Stimulated activated CD4-positive, alpha-beta T cell treated with anti-CD3 and anti-CD28 coated beads, Interleukin-2, amount 100 ng/mL, for 4 hours (primary cell): ENCODE data around the gene TRAPPC8.

Source experiments
- DNase-seq: peaks from one replicate; pipeline ENCODE4 v3.0.0-alpha.2; 2020; ENCODE audit warnings: low read depth

The TRAPPC8 gene

DNA sequence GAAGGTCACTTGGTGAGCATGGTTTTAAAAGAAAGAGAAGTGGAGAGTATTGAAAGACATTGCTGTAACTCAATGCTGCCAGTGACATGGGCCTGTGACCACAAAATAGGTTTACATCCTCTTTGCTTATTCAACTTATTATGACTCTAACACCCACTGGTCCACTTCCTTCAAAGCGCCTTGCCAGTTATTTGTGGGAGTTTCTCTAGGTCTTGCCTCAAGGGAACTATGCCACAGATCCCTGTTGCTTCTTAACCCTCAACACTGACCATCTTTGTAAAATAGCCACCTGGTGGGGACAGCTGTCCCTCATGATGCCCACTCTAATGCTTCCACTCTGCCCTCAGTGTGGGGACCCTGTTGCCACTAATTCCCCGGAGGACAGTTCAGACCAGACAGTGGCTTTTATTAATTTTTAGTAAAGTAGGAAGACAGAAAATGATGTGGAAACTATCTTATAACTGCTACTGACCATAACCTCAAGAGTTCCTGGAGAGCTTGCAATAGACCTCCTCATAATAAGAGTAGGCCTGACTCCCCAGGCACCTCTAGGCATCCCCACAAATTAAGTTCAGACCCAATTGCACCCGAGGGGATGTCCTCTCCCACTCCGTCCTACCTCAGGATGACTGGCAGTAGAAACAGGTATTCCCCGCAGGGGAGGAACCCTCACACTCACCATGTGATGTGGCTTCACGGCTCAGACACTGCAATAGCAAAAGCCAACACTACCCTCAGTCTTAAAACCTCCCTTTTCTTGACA, 150.9 kb downstream of the TRAPPC8 start:
- DNase-seq, result no peak

GRCh38 chr18:31789409-31789808, 153.5 kb downstream of the TRAPPC8 start:
- no peak for DNase-seq

DNA sequence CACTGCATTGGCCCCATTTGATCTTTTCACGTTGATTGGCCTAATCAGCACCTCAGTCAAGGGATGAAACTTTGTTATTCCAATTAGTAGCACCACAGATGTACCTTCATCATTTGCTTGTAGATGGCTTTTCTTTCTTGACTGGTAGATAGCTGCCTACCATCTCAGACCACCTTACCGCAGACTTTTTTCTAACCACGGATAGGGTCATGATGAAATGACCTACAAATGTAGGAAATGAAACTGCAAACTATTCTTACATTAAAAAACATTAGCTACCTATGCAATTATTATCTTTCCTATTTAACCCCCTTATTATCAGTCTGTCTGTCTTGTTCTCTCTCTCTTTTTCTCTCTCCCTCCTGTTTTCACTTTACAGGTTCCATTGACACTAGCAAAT, 159.9 kb downstream of the TRAPPC8 start:
- no peak for DNase-seq
